ENCODE data around the gene RIMBP2. TPM values are rescaled to one million over a fixed set of nuclear protein-coding genes. Genes with fewer than 3 reads are reported as not detected.
A peak's percentile ranks its signal among the peaks of the same experiment; 100 is the strongest.

Gene RIMBP2
- polyA plus RNA-seq, 1 donor = 1.0 TPM

DNA sequence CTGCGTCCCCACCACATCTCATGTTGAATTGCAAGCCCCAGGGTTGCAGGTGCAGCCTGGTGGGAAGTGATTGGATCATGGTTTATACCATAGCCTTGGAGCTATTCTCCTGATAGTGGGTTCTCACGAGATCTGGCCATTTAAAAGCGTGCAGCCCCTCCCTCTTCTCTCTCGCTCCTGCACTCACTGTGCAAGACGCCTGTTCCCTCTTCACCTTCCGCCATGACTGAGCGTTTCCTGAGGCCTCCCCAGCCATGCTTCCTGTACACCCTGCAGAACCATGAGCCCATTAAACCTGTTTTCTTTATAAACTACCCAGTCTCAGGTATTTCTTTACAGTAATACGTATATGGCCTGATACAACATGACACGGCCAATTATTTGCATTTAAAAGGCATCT, 146.6 kb downstream of the RIMBP2 start:
- no peak for DNase-seq (ENCODE audit: low read depth)

DNA sequence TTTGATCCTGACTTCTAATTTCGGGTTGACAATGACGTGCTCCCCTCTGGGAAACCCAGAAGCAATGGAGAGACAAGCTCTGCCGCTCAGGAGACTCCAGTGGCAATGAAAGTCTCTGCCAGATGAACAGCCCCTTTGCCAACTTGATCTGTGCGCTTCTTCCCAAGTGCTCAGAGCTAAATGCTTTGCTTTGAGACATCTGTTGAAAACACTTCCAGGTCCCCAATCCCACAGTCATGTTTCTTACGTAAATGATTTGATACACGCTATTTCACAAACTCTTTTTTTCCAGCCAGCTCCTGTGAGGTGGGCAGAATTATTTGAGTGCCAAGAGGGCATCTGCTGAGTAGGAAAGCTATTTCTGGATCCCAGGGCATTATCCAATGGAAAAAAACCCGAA, 147.6 kb downstream of the RIMBP2 start:
- no peak for DNase-seq (ENCODE audit: low read depth)

DNA sequence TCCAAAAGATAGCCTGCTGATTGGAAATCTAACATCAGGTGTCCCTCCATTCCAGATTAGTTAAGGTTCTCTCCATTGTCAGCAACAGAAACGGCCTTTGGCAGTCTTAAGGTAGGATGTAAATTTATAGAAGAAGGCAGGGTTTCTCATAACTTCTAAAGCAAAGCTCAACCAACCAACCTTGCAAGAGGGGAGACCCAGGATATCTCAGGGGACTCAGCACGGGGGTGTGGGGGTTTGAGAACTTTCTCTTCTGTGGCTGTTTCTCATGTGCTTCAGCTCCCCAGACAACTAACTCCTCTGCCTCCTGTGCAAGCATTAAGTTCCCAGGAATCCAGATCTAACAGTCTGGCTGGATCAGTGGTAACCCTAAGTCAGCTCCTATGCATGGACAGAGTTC, 148.1 kb downstream of the RIMBP2 start:
- no peak for DNase-seq (ENCODE audit: low read depth)

DNA sequence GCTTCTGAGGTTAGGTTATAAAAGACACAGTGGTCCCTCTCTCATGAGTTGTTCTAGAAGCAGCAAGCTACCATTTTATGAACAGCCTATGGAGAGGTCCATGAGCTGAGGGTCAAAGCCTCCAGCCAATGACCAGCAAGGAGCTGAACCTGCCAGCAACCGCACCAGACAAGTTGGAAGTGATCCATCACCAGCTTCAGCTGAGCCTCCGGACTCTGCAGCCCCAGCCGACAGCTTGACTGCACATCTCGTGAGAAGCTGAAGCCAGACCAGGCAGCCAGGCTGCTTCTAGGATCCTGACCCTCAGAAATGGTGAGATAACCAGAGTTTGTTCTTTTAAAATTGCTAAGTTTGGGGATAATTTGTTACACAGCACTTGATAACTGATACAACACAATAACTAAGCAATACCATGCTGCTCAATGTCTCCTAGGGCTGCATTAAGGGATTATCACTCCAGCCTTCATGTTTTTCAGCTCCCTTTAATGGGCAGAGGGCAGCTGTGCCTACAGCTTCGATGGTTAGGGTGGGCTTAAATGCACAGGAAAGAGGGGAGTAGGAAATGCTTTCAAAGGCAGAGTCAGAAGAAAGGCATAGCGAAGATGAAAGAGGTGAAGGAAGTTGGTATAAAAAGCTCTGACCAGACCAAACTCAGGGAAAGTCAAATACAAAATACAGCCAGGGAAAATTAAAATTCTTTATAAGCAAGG, 149.5 kb downstream of the RIMBP2 start:
- DNase-seq (ENCODE audit: low read depth) = no peak

DNA sequence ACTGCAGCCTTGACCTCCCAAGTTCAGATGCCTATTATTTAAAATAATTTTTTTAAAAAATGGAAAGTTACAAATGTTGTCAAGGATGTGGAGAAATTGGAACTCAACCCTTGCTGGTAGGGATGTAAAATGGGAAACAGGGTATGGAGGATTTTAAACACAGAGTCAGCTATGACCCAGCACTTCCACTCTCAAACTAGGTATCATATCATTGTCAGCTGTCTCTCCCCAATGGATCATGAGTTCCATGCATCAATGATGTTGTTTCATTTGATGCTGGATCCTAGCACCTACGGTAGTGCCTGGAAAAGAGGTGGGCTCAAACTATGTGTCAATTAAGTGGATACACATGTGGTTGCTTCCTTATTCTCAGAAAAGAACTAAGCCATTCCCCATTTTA, 150.9 kb downstream of the RIMBP2 start:
- DNase-seq (ENCODE audit: low read depth) = no peak

DNA sequence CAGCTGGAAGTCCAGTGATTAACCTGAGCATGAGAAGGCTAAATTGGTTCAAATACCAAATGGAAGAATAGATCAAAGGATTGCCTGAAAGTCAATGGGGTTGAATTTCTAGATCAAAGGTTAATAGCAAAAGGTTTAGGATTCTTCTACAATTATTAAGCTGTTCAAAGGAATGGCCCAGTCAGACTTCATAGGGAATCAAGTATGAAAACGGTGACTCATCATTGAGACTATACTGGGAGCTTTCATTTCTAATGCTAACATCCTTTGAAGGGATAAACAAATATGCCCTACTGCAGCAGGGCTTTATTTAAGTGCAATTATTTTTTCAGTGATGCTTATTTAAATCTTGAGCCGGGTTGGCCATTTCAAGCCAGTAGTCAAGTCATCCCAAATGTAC, 152.8 kb downstream of the RIMBP2 start:
- no peak for DNase-seq (ENCODE audit: low read depth)

DNA sequence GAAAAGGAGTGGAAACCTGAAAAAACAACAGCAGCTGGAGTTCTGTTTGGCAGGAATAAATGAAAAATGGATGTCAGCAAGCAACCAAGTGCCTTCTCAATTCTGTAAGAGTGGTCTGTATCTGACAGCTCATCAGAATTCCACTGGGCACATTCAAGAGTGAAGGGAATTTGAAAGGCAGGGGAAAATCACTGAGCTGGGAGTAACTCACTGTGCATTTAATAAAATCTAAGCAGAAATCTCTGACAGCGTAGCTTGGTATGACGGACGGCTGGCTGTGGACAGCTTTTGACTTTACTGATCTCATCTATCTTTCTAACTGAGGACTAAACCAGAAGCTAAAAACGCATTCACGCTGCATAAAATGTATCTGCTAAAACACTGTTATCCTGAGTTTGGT, 153.4 kb downstream of the RIMBP2 start:
- no peak for DNase-seq (ENCODE audit: low read depth)

DNA sequence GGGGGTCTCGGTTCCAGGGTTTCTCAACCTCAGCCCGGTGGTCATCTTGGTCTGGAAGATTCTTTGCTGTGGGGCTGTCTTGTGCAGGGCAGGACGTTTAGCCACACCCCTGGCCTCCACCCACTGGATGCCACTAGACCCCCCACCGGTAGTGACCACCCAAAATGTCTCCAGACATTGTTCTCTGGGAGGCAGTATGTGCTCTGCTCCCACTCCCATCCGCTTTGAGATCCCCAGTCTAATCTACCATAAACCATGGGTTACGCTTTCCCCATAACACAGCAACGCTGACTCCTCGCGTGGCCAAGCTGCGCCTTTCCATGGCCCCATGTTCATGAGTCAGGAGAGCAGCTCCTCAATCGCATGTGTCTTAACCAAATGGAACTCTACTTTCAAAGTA, 155.8 kb downstream of the RIMBP2 start:
- no peak for DNase-seq (ENCODE audit: low read depth)

DNA sequence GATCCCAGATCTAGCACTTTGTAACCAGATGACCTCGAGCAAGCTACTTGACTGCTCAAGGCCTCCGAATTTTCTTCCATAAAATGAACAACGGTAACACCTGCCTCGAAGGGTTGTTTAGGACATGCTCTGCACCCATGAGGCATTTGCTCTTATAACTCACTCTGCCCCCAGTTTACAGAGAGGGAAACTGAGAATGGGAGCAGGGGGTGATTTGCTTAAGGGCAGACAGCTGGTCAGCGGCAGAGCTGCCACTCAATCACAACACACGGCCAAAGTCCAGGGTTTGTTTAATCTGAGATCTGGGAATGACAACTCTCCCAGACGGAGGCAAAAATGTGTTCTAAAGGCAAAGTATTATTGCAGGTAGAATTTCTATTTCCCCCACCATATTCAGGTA, 156.3 kb downstream of the RIMBP2 start:
- no peak for DNase-seq (ENCODE audit: low read depth)

DNA sequence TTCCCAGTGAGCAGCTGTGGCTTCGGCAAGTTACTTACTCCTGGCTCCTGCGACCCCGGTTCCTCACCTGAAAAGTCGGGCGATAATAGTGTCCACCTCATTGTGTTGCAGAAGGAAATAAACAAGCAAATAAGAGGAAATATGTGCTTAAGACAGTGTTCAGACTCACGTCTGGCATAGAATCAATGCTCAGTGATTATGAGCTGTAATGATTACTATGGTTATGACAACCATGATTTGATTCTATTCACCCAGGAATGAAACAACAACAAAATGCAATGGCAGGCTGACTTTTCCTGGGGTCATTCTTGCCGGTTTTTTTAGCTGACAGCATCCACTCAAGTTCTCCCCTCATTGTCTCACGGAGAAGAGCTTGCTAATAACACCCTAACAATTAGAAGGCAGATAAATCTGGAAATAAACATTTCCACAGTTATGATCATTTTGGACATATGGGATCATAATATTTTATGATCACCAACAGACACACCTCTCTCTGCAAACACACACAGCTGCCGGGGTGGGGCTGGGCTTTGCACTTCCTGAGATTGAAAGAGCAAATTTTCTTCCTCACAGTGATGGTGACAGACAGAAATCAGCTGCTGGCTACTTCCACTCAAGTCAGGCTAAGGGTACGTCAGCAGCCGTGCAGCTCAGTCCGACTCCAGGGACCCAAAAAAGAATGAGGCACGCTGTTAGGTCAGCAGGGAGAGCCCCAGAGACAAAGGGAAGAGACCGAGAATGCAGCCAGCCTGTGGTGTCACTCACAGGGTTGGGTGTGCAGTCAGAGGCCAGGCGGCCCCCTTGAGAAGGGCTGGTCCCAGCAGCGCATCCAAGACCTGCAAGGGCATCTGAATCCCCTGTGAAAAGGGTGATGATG, 158.0 kb downstream of the RIMBP2 start:
- no peak for DNase-seq (ENCODE audit: low read depth)

DNA sequence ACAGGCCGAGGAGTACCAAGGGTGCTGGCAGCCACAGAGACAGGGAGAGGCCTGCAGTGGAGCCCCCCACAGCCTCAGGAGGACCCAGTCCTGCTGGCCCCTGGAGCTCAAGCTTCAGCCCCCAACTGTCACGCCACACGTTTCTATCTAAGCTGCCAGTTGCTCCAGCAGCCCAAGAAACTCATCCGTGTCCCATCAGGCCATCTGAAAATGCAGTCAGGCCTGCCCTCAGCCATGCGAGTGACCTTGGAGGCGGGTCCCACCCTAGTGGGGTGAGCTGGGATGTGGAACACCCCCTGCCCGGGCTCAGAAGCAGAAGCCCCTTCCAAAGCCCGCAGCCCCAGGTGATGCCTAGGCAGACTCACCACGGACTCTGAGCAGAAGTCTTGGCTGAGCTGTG, 158.9 kb downstream of the RIMBP2 start:
- no peak for DNase-seq (ENCODE audit: low read depth)

DNA sequence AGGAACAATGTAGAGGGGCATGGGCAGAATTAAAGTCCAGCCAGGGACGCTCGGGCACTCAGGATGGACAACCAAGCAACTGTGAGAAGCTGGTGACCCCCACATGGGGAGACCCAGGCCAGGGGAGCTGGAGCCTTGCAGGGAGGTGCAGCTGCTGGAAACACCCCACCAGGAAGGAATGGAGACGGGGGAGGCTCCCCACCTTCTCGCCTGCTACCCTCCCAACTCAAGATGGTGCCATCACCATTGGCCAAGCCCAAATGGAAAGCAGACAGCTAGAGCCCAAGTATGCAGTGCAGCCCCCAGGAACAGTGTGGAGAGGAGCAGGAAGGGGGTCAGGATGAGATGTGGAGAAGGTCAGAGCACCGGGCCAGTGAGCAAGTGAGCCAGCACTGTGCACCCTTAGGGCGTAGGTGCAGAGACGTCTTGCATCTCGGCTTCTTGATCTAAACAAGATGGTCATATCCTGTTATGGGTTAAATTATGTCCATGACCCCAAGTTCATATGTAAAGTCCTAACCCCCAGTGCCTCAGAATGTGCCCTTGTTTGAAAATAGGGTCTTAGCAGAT, 159.5 kb downstream of the RIMBP2 start:
- DNase-seq (ENCODE audit: low read depth) = no peak

DNA sequence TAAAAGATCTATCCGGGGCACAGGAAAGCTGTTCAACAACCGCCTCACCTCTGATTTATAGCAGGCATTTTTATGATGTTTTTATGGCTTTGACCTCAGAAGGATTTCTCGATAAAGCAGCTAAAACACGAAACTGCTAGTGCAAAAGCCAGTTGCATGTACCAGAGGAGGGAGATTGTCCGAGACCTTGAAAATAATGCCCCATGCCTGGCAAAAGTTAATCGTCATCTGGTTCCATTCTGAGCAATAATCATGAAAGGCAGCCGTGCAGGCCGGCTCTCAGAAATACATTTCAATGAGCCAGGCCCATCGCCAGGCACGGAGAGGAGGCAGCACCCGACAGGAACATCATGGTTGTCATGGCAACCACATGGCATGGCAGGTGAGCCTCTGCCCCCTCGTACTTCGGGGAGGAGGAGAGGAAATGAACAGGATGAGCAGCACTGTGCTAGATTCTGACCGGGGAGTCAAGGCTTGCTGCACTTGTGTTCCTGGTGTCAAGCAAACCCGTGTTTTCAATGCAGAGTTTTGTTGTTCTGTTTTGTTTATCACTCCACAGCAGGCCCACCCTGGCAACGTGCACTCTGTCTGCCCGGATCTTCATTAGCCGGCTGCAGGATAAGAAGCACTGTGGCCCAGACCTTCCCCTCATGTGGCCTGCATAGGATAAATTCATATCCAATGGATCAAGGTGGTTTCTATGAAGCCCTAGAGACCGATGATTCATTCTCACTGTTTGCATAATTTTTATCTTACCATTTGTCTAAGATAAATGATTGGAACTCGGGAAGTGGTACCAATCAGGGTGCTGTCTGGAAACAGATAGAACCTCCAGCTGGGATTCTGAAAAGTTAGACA, 160.2 kb downstream of the RIMBP2 start:
- no peak for DNase-seq (ENCODE audit: low read depth)

DNA sequence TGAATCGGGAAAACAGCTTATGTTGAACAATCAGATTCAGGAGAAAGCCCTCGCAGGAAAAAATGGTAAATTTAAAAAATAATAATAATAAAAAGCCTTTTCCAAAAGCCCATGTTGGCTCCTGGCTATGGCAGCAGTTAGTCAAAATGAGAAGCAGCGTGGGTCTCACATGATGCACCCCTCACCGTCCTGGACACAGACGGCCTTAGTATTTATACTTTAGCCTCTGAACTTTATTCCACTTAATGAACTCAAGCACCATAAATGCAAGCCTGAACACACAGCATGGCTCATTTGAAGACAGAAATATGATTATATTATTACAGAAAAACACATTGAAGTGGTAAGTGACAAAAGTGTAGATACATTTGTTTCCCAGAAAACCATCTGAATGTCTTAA, 160.9 kb downstream of the RIMBP2 start:
- no peak for DNase-seq (ENCODE audit: low read depth)

DNA sequence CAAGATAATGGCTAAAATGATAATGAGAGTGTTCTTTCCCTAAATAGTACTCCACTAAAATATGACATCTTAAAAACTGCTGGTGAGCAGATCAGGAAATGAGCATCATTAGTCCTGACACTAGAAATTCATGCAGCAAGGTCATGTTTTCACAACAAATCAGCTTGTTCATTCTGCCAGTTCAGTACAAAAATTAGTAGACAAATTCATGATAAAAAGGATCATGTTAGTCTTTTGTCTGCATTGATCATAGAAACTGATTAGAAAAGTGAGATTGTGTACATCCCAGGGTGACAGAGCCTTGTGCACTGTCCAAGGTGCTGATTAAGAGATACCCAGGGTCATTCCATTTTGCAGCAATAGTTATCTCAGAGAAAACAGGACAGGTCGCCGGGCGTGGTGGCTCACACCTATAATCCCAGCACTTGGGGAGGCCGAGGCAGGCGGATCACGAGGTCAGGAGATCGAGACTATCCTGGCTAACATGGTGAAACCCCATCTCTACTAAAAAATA, 163.6 kb downstream of the RIMBP2 start:
- peak; percentile 1 for DNase-seq (ENCODE audit: low read depth)

DNA sequence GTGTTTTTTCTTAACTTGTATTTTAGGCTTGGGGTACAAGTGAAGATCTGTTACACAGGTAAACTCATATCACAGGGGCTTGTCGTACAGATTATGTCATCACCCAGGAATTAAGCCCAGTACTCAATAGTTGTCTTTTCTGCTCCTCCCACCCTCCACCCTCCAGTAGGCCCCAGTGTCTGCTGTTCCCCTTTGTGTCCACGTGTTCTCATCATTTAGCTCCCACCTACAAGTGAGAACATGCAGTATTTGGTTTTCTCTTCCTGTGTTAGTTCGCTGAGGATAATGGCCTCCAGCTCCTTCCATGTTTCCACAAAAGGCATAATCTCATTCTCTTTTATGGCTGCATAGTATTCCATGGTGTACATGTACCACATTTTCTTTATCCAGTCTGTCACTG, 166.7 kb downstream of the RIMBP2 start:
- DNase-seq (ENCODE audit: low read depth) = no peak

DNA sequence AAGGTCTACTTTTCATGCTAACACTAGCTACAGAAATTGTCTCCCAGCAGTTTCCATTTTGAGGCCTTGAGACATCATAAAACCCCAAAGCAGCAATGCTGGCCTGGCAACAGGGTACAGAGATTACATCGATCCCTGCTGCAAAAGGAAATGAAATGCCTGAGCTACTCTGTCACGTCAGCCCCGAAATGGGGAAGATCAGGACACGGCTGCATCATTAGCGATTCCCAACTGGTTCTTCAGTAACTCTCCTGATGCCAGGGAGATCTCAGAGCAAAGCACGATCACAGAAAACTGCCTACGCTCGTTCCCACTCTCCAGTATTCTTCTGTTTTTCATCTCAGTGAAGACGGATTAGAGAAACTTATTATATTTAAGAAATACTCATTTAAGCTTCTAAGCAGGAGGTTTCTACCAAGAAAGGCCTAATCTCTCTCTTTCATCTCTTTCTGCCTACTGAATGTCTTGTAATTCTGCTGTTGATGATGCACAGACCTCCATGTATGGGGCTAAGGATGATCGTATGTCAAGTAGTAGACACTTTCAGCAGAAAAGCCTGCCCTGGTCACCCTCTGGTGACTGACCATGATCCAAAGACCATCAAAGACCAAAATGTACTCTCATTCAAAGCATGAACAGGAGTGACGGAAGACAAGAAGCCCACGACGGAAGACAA, 168.5 kb downstream of the RIMBP2 start:
- DNase-seq (ENCODE audit: low read depth) = no peak

DNA sequence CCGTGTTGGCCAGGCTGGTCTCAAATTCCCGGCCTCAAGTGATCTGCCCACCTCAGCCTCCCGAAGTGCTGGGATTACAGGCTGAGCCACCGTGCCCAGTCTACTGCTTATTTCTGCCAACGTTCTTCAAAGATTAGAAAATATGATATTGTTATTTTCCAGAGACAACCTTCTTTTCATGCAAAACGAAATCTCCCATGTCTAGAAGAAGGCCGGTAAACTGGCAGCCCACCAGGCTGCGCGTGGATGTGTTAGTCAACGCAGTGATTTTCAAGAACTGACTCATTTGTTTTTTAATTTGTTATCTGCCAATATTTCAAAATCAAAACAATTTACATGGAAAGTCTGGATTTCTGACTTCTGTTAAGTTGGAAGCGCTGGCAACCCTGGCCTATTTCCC, 169.6 kb downstream of the RIMBP2 start:
- no peak for DNase-seq (ENCODE audit: low read depth)

DNA sequence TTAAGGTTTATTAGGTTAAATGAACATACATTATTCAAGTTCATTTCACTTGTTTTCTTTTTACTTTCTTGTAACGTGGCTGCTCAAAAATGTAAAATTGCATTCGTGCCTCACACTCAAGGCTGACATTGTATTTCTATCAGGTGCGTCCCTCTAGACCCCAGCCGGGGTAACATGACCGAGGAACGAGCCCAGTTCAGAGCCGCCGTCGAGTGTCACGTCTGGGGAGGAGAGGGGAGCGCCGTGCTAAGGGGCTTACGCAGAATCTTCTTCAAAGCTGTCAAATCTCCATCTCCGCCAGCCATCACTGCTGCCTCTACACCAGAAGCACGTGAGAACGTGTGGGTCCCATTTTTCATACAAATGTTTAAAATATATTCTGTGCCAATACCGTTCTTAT, 170.6 kb downstream of the RIMBP2 start:
- no peak for DNase-seq (ENCODE audit: low read depth)

DNA sequence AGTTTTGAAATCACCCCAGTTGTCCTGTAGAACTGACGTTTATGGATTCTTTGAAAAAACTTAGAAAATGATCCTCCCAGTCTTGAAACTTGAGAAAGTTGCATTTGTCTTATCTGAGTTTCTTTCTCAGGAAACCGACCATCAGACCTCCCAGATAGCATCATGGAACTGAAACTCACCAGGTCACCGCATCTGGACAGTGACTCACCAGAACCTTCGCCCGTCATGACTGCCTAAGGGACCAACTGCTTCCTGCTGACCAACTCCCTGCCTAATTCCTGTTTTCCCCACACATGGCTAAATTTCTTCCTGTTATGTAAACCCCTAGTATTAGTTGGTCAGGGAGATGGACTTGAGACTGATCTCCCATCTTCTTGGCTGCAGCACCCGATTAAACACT, 175.7 kb downstream of the RIMBP2 start:
- DNase-seq (ENCODE audit: low read depth) = no peak

All from forelimb muscle (tissue), 1 donor.